NCI-H187 (cell line): ENCODE measurements around the gene FCER1A.
"Not testable (repeated sequence)": the region's sequence is repeated elsewhere in the genome, so short reads cannot be mapped to it uniquely, and the experiment has no call there.

Experiments
- DNase-seq, 2 experiments: peaks; one replicate each; lab custom pipeline; 2025; lab: John Stamatoyannopoulos, UW

FCER1A gene

DNA sequence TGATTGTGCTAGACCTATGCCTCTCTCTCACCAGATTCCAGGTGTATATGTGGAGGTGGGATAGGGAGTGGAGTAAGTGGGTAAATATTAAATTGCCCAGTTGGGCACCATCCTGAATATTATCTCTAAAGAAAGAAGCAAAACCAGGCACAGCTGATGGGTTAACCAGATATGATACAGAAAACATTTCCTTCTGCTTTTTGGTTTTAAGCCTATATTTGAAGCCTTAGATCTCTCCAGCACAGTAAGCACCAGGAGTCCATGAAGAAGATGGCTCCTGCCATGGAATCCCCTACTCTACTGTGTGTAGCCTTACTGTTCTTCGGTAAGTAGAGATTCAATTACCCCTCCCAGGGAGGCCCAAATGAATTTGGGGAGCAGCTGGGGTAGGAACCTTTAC lies at the start of gene FCER1A:
Gene FCER1A, plus strand, starts transcription at position 242 of the 400 bp plus-strand sequence. Its CDS starts 29 bp downstream, at position 271.
- no peak for DNase-seq

DNA sequence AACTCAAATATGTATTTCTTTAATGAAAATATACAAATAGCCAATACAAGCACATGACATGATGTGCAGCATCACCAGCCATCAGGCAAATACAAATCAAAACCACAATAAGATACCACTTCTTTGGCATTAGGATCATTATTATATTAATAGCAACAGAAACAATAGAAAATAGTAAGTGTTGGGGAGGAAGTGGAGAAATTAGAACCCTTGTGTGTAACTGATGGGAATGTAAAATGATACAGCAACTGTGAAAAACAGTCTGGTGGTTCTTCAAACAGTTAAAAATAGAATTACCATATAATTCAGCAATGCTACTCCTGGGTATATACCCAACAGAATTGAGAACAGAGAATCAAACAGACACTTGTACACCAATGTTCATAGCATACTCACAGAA lies 40.8 kb upstream of the FCER1A start:
- DNase-seq: no peak

DNA sequence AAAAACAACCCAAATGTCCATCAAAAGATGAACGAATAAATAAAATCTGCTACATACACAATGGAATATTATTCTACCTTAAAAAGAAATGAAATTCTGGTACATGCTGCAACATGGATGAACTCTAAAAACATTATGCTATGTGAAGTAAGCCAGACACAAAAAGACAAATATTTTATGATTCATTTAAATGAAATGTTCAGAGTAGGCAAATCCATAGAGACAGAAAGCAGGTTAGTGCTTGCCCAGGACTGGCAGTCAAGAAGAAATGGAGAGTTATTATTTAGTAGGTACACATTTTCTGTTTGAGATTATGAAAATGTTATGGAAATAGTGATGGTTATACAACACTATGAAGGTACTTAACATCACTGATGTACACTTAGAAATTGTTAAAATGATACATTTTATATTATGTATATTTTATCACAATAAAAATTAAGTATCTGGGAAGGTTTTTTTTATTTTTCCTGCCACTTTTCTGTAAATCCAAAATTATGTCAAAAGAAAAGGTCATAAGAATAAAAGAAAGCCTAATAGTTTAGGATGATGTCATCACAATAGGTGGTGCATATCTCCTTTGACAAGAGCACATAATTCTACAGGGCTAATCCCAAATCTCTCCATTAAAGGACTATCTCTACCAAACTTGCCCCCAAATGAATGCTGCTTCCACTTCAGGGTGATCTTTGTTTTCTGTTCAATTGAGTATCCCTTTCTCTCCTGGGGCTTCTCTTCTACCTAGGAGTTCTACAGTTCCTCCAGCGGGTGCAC lies 40.2 kb upstream of the FCER1A start:
- DNase-seq: no peak

DNA sequence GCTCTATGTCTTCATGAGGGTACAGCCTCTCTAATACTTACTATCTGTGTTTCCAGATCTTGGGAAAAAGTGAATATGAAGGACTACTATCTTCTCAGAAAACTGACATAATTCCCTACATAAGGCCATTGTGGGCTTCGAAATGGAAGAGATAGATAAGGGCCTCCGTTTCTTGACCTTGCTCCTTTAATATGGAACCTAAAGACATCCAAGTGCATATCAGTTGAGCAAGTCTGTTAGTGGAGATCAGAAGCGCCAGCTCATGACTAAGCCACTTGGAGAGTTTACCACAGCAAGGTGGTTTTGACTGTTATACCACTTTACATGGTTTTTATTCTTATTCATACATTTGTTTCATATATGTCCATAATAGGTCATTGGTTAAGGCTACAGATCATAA lies 35.3 kb upstream of the FCER1A start:
- no peak for DNase-seq

DNA sequence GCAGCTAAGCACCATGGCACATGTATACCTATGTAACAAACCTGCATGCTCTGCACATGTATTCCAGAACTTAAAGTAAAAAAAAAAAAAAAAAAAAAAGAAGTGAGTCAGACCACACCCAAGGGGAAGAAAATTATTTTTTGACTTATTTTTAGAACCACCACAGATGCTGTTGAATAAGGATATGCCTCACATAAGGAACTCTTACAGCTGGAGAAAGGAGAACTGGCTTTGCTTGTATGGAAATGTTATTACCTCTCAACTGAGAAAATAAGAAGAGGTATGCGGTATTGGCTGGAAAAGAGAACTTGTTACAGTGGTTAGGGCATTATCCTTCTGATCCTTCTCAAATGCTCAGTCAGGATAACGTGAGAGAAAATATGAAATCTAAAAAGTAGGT lies 27.5 kb upstream of the FCER1A start:
- no peak for DNase-seq

DNA sequence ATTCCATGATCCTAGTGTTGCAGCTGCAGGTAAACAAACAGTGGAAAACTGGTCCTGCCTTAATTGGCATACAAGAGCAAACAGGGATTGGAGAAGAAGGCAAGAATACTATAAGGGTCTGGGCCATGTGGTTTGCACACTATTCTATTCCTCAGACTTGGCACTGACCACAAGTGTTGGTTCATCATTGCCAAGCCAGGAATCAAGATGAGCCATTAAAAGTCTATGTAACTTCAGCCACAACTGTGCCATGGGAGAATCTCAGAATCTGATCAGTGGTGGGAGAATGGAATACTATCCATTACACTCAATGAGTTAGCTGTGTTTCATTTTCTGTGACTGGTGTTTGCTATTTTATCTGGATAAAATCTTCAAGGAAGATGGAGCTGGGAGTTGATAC lies 26.2 kb upstream of the FCER1A start:
- no peak for DNase-seq

DNA sequence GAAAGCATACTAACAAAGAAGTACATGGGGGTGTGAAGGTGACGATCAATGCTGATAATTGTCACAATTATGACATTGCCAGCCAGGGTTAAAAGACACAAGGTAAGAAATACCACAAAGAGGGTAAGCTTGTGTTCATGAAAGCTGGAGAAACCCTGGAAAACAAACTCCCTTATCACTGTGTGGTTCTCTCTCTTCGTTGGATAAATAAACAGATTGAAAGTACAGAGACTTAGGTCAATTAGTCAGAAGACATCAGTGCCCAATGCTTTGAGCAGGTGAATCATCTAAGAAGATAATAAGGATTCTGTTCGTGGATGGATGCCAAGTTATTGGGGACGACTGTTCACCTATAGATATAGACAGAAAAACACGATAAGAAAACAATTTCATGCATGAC lies 22.4 kb upstream of the FCER1A start:
- DNase-seq: no peak

DNA sequence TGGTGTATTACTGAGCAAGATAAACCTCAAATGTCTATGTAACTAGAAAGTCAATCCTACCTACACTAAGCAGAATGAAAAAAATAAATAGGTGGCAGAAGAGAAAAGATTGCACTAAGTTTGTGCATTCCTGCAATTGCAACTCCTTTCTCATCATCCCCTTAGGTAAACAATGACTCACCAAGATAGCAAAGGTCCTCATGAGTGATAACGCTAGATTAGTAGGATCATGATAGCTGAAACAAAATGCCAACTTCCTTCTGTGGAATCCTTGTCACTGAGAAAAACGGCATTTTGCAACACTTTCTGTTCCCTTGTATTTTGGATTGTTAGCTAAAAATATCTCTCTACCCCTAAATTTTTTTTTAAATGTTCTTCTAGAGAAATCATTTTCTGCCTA lies 20.0 kb upstream of the FCER1A start:
- DNase-seq: no peak

DNA sequence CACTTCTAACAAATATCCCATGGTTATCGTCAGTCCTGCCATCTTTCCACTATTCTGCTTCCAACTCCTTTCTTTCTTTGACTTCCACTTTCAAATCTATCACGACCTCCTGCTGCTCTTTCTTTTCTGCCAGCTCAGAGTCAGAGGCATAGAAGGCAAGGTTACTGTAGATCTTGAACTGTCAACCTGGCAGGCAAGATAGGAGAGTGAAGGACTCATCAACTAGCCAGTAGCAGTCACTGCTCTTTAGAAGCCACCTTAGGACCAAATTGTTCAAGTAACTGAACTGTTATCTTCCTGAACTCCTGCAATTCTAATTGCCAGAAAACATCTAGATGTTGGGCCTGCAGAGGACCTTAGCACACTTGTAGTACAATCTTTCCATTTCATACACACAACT lies 13.1 kb upstream of the FCER1A start:
- DNase-seq: no peak

DNA sequence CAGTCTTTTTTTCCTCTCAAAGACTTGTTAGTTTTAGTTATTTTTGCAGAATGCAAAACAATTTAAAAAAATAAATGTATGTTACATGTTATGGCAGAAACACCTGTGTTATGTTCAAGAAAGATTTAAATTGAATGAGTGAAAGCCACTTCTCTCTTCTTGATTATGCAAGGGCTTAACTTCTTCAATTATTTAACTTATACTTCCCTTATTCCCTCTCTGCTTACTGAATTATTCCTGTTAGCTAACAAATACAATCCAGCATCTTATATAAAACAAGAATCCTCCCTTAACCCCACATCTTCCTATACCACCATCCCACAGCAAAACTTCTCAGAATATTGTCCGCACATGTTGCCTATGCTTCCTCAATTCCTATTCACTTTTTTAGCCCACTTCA lies 10.7 kb upstream of the FCER1A start:
- DNase-seq: no peak

DNA sequence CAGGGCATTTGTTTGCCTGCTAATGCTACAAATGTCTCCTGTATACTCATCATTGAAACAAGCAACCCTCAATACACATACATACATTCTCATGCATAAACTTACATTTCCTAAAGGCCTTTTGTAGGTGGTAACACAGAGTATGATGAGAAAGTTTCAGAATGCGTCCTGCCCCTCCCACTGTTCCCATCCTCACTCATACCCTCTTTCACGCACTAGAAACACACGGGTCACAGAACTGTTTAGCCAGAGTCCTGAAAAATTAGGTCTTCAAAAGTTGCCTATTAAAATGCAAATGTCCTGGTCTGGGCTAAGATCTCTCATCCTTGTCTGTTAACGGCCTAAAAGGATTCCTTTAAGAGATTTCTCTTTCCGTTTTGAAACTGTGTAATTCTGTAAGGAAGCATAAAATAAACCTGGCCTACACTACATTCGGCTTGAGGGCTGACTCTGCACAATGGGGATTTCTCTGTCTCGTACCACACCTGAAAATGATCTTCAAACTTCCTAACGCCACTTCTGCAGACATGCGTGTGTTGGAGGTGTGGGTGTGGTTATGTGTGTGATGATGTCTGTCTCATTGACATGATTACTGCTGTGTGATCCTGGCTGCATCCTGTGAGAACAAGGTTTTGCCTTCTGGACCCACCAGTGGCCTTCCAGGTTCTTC lies 5.3 kb upstream of the FCER1A start:
- DNase-seq: no peak

DNA sequence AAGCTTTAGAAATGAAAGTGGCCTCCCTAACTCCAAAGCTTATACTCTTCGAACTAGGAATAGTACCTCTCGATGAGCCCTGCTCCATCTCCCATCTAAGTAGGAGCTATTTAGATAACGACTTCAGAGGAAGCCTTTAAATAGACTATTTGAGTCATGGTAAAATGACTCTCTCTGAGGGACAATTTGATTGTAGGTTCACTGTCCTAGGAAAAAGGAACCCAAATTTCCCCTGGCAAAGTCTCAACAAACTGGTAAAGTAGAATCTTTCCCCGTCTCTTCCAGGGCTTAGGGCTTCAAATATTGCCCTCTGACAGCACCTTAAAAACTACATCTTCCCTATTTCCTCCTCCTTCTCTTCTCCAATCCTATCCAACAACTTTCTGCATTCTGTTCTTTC lies 2.0 kb upstream of the FCER1A start:
- DNase-seq: no peak

DNA sequence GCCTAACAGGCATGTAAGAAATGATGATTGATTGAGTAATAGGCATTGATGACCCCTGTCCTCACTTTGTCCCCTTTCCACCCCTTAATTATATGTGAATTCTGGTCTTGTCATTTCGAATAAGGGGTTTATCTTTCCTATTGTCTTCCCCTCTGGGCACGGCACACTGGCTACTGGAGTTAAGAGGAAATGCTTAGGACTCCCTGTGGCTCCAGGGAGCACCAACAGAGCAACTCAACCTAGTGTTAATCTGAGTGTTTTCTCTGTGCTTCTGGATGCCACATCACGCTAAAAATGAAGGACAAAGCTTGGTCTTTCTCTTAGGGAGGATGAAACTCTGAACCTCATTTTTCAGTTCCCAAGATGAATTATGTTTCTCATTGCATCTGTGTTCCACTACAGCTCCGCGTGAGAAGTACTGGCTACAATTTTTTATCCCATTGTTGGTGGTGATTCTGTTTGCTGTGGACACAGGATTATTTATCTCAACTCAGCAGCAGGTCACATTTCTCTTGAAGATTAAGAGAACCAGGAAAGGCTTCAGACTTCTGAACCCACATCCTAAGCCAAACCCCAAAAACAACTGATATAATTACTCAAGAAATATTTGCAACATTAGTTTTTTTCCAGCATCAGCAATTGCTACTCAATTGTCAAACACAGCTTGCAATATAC lies 5.3 kb downstream of the FCER1A start:
- no peak for DNase-seq

DNA sequence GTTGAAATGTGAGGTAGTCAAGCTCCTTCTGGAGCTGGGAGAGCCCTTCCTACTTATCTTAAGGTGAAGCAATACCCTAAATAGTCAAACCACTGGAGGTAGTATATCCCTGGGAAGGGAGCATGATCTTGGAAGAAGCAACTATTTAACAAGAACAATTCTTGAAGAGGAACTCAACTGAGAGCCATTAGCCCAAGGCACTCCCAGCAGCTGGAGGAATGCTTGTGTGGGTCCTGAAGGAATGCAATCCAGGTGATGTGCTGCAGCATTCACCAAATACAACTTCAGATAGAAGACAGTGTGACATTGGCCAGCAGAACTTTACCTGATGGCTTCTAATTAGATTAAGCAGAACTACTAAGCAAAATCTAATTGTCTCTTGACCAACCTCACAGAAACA lies 9.5 kb downstream of the FCER1A start:
- no peak for DNase-seq

DNA sequence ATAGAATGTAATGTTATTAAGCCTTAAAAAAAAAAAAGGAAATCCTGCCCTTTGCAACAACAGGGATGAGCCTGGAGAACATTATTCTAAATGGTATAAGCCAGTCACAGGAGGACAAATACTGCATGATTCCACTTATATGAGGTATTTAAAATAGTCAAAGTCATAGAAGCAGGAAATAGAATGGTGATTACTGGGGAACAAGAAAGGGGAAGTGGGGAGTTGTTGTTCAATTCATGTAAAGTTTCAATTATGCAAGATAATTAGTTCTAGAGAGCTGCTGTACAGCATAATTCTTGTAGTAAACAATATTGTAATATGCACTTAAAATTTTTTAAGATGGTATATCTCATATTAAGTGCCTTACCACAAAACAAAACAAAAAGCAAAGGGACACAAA lies 13.2 kb downstream of the FCER1A start:
- DNase-seq: no peak

DNA sequence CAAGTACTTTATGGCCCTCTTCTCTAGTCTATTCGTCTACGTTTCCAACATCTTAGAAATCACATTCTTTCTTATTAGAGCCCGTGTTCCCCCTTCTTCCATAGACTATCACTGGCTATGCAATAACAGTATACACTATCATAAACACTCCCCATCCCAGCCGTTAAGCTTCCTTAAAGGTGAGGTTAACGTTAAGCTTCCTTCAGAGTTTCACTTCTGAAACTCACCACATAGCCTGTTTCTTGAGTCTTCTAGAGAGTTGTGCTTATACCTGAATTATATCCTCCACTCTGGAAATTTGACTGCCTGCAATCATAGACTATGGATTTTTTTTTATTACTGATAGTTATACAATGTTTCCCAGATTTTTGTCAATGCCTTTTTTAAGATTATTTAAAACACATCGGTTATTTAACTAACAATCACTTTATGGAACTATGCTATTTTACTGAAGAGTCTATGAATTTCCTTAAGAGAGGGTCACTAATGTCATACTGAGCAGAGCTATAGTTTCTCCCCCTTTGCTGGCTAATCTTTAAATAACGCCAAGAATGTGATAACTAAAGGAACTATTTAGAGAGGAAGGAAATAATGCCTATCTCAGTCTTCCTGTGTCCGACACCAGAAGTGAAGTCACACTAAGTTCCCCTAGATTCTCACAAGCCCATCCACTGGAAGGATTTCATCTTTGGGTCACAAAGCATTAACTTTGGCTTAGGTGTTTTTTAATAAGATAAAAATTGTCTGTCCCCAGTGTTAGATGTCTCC lies 16.8 kb downstream of the FCER1A start:
- no peak for DNase-seq

DNA sequence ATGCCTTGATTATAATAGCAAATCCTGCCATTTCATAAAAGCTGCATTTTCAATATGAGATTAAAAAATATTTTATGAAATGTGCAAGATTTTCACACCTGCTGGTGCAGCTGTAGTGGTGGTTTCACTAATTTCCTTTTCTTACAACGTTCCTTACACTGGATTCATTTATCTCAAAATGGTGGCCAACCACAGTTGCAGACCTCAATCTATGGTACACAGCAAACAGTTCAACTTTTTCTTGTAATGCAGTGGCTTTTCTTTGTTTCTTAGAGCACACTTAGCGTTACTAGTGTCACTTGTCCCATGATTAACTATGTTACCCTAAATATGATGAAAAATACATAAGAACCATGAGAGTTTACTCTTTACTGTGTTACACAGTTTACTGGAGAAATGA lies 32.7 kb downstream of the FCER1A start:
- DNase-seq: no peak

DNA sequence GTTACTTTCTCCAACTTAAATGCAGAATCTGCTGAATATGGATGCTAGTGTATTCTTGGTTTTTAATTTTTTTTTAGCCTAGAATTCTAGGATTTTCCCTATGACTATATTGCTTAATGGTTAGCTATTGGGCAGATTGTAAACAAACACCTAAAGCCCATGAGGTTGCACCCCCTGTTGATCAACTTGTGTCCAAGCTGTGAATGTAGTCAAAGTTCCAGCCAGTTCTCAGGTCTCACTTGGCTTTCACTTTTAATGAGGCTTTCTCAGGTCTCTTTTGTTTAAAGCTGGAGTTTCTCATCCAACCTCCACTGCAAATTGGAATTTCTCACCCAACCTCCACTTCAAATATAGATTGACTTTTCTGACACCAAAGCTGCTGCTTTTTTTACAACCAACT lies 35.9 kb downstream of the FCER1A start:
- no peak for DNase-seq

DNA sequence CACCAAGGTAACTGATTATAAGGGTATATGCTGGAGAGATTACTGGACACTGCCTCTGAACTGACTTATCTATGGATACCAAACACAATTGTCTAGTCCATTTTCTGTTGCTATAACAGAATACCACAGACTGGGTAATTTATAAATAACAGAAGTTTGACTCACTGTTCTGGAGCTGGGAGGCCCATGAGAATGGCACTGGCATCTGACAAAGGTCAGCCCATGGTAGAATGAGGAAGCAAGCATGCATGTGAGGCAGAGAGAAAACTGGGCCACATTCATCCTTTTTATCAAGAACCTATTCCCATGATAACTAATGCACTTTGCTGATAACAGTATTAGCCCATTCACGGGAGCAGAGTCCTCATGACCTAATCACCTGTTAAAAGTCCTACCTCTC lies 37.4 kb downstream of the FCER1A start:
- DNase-seq: no peak

DNA sequence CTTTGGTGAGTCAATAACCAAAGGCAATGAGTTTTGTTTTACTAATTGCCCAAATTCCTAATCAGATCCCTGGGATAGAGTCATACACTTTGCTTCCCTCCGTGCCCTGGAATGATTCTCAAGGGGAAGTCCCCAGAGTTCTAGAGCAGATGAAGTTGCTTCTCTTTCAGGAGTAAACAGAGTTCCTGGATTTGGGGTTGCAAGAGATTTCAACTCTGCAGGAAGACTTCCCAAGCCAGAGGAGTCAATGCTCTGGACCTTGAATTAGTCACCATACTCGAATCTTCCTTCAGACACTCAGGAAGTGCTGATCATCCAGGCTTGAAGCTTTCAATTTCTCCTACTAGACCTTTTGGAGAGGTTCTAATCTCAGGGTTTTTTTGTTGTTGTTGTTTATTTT lies 39.6 kb downstream of the FCER1A start:
- no peak for DNase-seq

DNA sequence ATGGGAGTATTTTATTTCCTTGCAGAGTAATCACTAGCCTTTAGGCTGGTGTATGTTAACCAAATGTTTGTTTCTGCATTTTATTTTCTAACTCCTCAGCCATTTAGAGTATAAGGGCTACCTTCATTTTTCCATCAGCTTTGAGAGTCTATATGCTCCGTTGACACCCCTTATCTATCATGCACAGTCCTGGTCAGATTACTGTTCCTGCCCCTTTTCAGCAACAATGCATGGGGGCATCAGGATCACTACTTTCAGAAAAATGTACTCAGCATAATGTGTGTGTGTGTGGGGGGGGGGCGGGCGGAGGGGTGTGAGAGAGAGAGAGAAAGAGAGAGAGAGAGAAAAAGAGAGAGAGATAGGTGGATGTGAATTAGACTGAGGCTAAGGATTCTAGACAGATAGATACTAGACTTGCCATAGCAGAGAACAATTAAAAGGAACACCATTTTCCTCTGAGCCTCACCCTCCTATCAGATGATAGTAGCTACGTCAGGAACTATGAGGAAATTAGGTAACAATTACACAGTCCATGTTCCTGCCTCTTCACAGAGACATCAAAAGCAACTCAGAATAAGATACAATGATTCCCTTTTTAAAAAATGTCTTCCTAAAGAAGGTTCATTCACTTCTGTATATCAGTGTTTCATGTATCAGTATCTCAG lies 40.8 kb downstream of the FCER1A start:
- no peak for DNase-seq

DNA sequence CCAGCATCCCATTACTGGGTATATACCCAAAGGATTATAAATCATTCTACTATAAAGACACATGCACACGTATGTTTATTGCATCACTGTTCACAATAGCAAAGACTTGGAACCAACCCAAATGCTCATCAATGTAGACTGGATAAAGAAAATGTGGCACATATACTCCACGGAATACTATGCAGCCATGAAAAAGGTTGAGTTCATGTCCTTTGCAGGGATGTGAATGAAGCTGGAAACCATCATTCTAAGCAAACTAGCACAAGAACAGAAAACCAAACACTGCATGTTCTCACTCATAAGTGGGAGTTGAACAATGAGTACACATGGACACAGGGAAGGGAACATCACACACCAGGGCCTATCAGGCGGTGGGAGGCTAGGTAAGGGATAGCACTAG lies 47.2 kb downstream of the FCER1A start:
- not testable (repeated sequence) for DNase-seq
